Retinal pigment epithelial cell (primary cell): ENCODE measurements around the gene PIM3.
"Not testable (repeated sequence)": the region's sequence is repeated elsewhere in the genome, so short reads cannot be mapped to it uniquely, and the experiment has no call there.

Experiments
- DNase-seq: peaks from one replicate; pipeline ENCODE4 v3.0.0-alpha.2; 2010; ENCODE audit warnings: low read depth
- H3K4me3 ChIP-seq: 2 replicates; pipeline ENCODE4 v1.5.1; 2011; ENCODE audit warnings: mild to moderate bottlenecking, low read length, control low read depth, moderate library complexity
- TF ChIP-seq, protein P1 (sequence below): conservative IDR thresholded peaks from 2 replicates; pipeline ENCODE4 v1.5.1; 2011; ENCODE audit warnings: low read depth, low read length, control low read depth, inconsistent platforms

PIM3 gene

GRCh38 chr22:49972163-49973017 is 11.8 kb downstream of the PIM3 start:
- H3K4me3 ChIP-seq, result peak overlapping the region; percentile 41
- TF ChIP-seq, protein P1, sequence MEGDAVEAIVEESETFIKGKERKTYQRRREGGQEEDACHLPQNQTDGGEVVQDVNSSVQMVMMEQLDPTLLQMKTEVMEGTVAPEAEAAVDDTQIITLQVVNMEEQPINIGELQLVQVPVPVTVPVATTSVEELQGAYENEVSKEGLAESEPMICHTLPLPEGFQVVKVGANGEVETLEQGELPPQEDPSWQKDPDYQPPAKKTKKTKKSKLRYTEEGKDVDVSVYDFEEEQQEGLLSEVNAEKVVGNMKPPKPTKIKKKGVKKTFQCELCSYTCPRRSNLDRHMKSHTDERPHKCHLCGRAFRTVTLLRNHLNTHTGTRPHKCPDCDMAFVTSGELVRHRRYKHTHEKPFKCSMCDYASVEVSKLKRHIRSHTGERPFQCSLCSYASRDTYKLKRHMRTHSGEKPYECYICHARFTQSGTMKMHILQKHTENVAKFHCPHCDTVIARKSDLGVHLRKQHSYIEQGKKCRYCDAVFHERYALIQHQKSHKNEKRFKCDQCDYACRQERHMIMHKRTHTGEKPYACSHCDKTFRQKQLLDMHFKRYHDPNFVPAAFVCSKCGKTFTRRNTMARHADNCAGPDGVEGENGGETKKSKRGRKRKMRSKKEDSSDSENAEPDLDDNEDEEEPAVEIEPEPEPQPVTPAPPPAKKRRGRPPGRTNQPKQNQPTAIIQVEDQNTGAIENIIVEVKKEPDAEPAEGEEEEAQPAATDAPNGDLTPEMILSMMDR, result no peak
- DNase-seq, result no peak

DNA sequence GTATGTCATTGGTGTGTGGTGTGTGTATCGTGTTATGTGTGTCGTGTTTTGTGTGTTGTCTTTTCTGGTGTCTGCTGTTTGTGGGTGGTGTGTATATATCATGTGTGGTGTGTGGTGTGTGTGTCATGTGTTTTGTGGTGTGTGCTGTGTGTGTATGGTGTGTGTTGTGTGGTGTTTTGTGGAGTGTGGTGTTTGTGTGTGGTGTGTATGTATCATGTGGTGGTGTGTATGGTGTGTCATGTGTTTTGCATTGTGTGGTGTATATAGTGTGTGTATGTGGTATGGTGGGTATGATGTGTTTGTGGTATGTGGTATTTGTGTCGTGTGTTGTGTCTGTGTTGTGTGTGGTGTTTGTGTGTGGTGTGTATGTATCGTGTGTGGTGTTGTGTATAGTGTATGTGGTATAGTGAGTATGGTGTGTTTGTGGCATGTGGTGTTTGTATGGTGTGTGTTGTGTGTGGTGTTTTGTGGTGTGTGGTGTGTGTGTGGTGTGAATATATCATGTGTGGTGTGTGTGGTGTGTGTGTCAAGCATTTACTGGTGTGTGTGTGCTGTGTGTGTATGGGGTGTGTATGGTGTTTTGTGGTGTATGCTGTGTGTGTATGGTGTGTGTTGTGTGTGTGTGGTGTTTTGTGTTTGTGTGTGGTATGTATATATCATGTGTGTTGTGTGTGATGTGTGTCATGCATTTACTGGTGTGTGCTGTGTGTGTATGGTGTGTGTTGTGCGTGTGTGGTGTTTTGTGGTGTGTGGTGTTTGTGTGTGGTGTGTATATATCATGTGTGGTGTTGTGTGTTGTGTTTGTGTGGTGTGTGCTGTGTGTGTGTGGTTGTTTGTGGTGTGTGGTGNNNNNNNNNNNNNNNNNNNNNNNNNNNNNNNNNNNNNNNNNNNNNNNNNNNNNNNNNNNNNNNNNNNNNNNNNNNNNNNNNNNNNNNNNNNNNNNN is 12.7 kb downstream of the PIM3 start:
- TF ChIP-seq, protein P1, result no peak
- DNase-seq, result no peak
- H3K4me3 ChIP-seq, result no peak overlapping the region

DNA sequence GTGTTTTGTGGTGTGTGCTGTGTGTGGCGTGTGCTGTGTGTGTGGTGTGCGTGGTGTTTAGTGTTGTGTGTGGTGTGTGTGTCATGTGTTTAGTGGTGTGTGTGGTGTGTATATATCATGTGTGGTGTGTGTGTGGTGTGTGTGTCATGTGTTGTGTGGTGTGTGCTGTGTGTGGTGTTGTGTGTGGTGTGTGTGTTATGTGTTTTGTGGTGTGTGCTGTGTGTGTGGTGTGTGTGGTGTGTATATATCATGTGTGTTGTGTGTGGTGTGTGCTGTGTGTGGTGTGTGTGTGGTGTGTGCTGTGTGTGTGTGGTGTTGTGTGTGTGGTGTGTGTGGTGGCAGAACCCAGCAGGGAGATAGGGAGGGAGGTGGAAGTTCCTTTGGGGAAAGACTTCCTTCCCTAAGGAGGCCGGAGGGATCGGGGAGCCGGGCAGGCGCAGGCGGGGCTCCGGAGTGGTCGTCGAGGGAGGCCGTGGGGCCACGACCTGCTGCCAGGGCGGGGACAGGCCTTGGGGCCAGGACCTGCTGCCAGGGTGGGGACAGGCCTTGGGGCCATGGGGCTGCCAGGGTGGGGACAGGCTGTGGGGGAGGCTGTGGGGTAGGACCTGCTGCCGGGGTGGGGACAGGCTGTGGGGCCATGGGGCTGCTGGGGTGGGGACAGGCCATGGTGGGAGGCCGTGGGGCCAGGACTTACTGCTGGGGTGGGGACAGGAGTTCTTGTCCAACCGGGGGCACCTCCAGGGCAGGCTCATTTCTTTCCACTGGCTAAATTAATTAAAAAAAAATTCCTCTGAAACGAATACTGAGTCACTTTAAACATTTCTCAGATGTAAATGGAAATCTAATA is 15.2 kb downstream of the PIM3 start:
- TF ChIP-seq, protein P1, result no peak
- DNase-seq, result no peak
- H3K4me3 ChIP-seq, result no peak overlapping the region

DNA sequence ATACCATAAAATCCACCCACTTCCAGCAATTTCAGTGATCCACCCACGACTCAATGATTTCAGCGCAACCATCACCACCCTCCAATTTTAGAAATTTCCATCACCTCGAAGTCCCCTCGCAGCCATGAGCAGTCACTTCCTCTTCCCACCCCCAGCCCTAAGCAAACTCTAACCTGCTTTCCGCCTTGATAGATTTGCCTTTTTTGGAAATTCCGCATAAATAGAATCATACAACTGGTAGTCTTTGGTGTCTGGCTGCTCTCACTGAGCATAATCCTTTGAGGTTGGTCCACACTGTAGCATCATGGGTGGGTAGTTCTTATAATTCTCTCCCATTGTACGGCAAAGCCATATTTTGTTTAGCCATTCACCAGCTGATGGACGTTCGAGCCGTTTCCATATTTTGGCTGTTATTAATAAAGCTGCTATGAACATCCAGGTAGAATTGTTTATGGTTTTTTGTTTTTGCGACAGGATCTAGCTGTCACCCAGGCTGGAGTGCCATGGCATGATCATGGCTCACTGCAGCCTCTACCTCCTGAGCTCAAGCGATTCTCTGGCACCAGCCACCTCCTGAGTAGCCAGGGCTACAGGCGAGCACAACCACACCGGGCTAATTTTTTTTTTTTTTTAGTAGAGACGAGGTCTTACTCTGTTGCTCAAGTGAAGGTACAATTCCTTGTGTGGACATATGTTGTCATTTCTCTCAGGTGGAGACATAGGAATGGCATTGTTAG is 16.0 kb downstream of the PIM3 start:
- DNase-seq, result no peak
- H3K4me3 ChIP-seq, result no peak overlapping the region
- TF ChIP-seq, protein P1, result no peak

DNA sequence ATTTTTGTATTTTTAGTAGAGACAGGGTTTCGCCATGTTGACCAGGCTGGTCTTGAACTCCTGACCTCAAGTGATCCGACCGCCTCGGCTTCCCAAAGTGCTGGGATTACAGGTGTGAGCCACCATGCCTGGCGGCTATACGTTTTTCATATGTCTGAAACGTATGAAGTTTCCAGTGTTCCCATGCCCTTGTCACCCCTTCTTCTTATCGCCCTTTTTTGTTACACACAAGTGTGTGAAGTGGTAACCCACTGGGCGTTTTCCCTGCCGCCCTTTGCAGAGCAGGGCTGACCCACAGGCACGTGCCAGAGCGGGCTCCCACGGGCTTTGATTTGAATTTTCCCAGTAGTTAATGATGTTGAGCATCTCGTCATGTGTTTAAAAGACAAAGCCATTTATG is 17.0 kb downstream of the PIM3 start:
- no peak for DNase-seq
- TF ChIP-seq, protein P1, result no peak
- no peak overlapping the region for H3K4me3 ChIP-seq

DNA sequence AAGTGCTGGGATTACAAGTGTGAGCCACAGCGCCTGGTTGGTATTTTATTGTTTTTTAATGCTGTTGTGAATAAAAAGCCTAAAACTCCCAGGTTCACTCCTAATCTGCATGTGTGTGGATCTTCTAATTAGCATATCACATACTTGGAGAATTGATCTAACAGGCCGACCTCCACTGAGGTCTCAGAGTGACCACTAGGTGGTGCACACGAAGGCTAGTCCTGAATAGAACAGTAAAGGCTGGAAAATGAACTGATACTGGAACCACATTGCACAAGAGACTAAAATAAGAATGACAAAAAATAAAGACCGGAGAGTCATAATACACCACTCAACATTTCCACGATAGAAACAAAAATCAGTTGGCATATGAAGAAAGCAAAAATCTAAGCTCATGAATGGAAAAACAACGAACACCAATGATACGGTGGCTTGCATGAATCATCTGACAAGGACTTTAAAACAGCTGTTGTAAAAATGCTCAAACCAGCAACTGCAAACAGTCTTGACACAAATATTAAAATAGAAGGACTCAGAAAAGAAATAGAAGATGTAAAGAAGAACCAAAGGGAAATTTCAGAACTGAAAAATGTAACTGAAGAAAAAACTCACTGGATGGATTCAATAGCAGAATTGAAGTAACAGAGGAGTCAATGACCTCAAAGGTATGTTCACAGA is 19.2 kb downstream of the PIM3 start:
- TF ChIP-seq, protein P1, result peak; percentile 70
- H3K4me3 ChIP-seq, result no peak overlapping the region
- DNase-seq, result no peak

- H3K4me3 ChIP-seq, DNase-seq: not testable (repeated sequence)
Observed at GRCh38 chr22:49981799-49982198, 21.2 kb downstream of the PIM3 start.
